Cardiac muscle cell (in vitro differentiated cells and primary cell): ENCODE measurements around the gene LIPE. TPM values are rescaled to one million over a fixed set of nuclear protein-coding genes. Genes with fewer than 3 reads are reported as not detected.
A peak's percentile ranks its signal among the peaks of the same experiment; 100 is the strongest.

Experiments
- DNase-seq, 2 donors: peaks; one replicate each; pipeline versions ENCODE4 v3.0.0 to v3.0.0-alpha.2; 2010 to 2017; ENCODE audit warnings: low read depth in 1 of 2, low spot score in 1 of 2
- H3K27ac ChIP-seq: fragments of 200-600 bp; sonication (generic); 2 replicates; pipeline ENCODE4 v1.5.1; 2016
- H3K27me3 ChIP-seq: fragments of 200-600 bp; sonication (generic); 2 replicates; pipeline ENCODE4 v1.6.0; 2016; ENCODE audit warnings: control low read depth
- H3K36me3 ChIP-seq: fragments of 200-600 bp; sonication (generic); 2 replicates; pipeline ENCODE4 v1.5.1; 2016; ENCODE audit warnings: control low read depth
- H3K4me1 ChIP-seq: fragments of 200-600 bp; sonication (generic); 2 replicates; pipeline ENCODE4 v1.8.1; 2017; ENCODE audit warnings: low read depth, mild to moderate bottlenecking, mixed run types
- H3K4me3 ChIP-seq: fragments of 200-600 bp; sonication (generic); 2 replicates; pipeline ENCODE4 v1.5.1; 2016; ENCODE audit warnings: mild to moderate bottlenecking
- H3K9me3 ChIP-seq: fragments of 200-600 bp; sonication (generic); 2 replicates; pipeline ENCODE4 v1.5.1; 2017; ENCODE audit warnings: low read depth, mild to moderate bottlenecking, control low read depth
- polyA plus RNA-seq: library from polyadenylated mRNA; unstranded; fragments of >200 nt; fragmentation: Nextera tagmentation; extraction: Ambion mirVana; gene quantifications from 2 replicates; pipeline ENCODE4 v1.2.1, GENCODE V29; 2016
- total RNA-seq: library from RNA; depleted of rRNA; stranded (reverse); fragments of >200 nt; gene quantifications from 2 replicates; pipeline ENCODE4 v1.2.3, GENCODE V29; 2016
- TF ChIP-seq, protein P1 (sequence below): IDR thresholded peaks from 2 replicates; pipeline ENCODE4 v1.5.1; 2012; ENCODE audit warnings: low read depth, mild to moderate bottlenecking, low read length

LIPE gene
- total and polyA plus RNA-seq, 2 experiments from 2014 or later = 20.2 to 24.4 TPM

DNA sequence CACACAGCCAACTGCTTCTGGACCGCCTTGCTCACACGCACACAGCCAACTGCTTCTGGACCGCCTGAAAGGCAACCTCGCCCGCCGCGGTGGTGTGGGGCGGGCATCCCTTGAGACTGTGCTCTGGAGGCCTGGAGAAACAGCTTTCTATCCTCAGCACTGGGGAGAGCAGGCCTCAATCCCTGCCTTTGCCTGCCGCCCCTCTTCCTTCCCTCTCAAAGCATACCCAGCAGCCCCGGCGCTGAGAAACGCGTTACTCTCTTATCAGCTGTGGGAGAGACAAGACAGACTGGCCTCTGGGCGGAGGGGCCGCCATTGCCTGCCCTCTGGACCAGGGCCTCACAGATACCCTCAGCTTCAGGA lies 2.9 kb downstream of the LIPE start:
- H3K27me3 ChIP-seq = no peaks in the 10 kb centered on the region
- no peaks in the 10 kb centered on the region for H3K9me3 ChIP-seq
- H3K4me1 ChIP-seq = peaks cover 17% of the 10 kb centered on the region
- DNase-seq = peak in 1 of 2 donors; percentile 18
- H3K27ac ChIP-seq = peak overlapping the region; percentile 47
- no peaks in the 10 kb centered on the region for H3K36me3 ChIP-seq
- TF ChIP-seq, protein P1, sequence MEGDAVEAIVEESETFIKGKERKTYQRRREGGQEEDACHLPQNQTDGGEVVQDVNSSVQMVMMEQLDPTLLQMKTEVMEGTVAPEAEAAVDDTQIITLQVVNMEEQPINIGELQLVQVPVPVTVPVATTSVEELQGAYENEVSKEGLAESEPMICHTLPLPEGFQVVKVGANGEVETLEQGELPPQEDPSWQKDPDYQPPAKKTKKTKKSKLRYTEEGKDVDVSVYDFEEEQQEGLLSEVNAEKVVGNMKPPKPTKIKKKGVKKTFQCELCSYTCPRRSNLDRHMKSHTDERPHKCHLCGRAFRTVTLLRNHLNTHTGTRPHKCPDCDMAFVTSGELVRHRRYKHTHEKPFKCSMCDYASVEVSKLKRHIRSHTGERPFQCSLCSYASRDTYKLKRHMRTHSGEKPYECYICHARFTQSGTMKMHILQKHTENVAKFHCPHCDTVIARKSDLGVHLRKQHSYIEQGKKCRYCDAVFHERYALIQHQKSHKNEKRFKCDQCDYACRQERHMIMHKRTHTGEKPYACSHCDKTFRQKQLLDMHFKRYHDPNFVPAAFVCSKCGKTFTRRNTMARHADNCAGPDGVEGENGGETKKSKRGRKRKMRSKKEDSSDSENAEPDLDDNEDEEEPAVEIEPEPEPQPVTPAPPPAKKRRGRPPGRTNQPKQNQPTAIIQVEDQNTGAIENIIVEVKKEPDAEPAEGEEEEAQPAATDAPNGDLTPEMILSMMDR = no peak
- no peak overlapping the region for H3K4me3 ChIP-seq

DNA sequence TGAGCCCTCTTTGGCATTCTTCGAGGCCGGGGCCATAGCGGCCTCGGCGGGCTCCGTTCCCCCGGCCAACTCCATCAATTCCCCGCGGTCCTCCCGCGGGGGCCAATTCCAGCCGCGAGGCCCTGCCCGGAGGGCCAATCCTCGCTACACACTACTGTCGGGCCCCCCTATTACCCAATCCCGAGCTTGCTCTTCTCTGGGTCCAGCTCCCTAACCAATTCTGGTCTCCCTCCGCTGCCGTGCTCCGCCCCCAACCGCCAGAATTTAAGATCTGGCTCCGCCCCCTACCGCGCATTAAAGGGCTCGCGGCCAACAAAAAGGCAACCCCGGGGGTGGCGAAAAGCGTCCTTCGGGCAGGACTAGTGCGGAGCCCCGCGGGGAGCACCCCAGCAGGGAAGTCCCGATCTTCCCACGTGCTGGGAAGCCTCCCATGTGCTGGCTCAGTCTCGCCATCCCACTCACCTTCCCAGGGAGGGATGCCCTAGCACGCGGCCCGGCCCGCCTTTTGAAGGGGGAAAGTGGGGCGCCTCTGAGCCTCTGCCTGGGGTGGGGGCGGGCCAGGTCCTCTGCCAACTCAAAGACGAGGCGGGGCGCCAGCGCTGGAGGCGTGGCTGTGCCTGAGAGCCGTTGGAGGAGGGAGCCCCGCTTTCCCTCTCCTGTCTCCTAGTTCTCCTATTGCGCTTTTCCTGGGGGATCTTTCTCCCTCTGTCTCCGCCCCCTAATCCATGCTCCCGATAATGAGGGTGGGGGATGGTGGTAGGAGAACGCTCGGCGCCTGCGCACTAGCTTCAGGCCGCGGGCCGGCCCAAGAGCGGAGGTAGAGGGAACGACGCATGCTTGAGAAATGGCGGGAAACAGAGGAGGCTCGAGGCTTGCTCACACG lies 3.5 kb downstream of the LIPE start:
- H3K4me3 ChIP-seq = peak overlapping the region; percentile 69
- no peaks in the 10 kb centered on the region for H3K36me3 ChIP-seq
- no peaks in the 10 kb centered on the region for H3K9me3 ChIP-seq
- peak overlapping the region; percentile 63 for H3K27ac ChIP-seq
- DNase-seq = peak; percentile 96 to 97
- peaks cover 17% of the 10 kb centered on the region for H3K4me1 ChIP-seq
- TF ChIP-seq, protein P1 = no peak
- no peaks in the 10 kb centered on the region for H3K27me3 ChIP-seq

DNA sequence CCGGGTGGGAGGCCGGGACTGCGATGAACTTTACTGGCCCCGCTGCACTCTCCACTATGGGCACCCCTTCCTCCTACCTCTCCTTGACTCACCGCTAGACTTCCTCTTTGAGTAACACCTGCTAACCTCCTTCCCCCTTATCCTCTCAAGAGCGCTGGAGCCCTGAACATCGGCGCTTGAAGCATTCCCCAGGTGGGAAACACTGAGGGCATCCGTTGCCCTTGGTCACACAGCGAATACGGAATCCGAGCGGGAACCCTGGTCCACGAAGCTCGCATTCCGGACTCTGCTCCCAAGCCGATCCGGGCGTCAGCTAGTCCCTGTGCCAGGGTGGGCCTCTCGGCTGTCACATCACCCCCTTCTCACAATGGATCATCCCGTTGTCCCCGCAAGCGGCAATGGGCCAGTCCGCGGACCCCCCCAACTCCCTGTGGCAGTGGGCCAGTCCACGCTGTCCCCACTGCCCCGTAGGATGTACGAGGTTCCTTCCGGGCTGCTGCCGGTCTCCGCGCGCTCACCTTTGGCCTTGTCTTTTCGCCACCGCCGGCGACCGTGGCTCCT lies 4.2 kb downstream of the LIPE start:
- H3K36me3 ChIP-seq = no peaks in the 10 kb centered on the region
- H3K27ac ChIP-seq = no peak overlapping the region
- H3K9me3 ChIP-seq = no peaks in the 10 kb centered on the region
- H3K4me1 ChIP-seq = peaks cover 17% of the 10 kb centered on the region
- no peaks in the 10 kb centered on the region for H3K27me3 ChIP-seq
- TF ChIP-seq, protein P1 = no peak
- peak overlapping the region; percentile 69 for H3K4me3 ChIP-seq
- DNase-seq = peak in 1 of 2 donors; percentile 53

DNA sequence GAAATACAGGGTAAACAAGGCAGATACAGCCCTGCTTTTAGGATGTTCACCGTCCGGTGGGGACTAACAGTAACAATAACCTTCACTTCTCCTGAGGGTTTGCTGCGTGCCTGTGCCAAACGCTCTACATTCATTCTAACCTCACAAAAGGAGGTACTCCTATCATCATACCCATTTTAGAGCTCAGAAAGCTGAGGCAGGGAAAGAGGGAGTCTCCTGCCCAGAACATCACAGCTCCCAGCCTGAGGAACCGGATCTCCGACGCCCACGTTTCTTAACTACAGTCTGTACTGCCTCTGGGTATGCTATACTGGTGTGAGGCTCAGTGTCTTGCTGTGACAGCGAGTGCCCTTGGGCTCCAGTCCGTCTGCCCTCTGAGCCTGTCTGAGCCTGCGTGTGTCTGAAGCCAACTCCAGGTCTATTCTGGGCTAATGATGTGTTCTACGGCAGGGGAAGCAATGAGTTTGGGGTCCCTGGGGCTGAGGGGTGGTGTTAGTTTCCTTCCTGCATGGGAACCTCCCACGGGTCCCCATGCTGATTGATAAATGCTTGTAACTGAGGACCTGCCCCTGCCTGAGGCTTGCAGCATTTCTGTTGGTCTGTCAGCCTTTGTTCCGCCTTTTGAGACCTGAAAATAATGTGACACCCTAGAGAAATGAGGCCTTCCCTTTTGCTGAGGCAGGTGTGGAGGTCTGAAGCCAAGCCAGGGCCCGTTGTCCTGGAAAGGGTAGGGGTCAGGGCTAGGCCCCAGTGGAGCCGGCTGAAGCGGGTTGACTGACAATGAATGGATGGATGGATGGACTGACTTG lies 4.9 kb downstream of the LIPE start:
- H3K36me3 ChIP-seq = no peaks in the 10 kb centered on the region
- TF ChIP-seq, protein P1 = no peak
- H3K4me3 ChIP-seq = peak overlapping the region; percentile 69
- no peak for DNase-seq
- no peaks in the 10 kb centered on the region for H3K9me3 ChIP-seq
- no peak overlapping the region for H3K27ac ChIP-seq
- peaks cover 17% of the 10 kb centered on the region for H3K4me1 ChIP-seq
- H3K27me3 ChIP-seq = no peaks in the 10 kb centered on the region

DNA sequence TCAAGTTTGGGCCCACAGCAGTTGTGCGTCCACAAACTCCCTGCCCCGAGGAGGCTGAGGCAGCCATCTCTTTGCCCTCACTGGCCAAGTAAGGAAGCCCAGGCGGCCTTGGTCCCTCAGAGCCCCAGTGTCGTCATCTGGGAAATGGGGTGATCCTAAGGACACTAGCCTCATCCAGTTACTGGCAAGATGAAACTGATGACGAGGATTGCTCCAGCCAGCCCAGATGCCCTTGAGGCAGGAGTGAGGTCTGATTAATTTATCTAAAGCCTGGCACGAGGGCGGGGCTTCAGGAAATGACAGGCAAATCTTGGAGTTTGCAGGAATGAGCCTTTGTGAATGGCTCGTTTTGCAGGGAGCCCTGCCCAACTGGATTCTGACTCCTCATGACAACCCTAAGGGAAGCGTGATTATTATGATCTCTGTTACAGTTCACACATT lies 5.6 kb downstream of the LIPE start:
- no peak for DNase-seq
- TF ChIP-seq, protein P1 = no peak
- H3K27me3 ChIP-seq = no peaks in the 10 kb centered on the region
- H3K36me3 ChIP-seq = no peaks in the 10 kb centered on the region
- no peaks in the 10 kb centered on the region for H3K9me3 ChIP-seq
- H3K4me1 ChIP-seq = peaks cover 17% of the 10 kb centered on the region
- no peak overlapping the region for H3K27ac ChIP-seq
- no peak overlapping the region for H3K4me3 ChIP-seq
